Choroid plexus epithelial cell (primary cell): ENCODE results near the gene SEMA3F.

Experiments used
- DNase-seq: peaks from one replicate; pipeline ENCODE4 v3.0.0-alpha.2; 2010; ENCODE audit warnings: low read depth
- H3K4me3 ChIP-seq: 2 replicates; pipeline ENCODE4 v1.5.1; 2011; ENCODE audit warnings: low read depth, mild to moderate bottlenecking, control low read depth, low read length, moderate library complexity
- CTCF ChIP-seq: conservative IDR thresholded peaks from 2 replicates; pipeline ENCODE4 v1.5.1; 2011; ENCODE audit warnings: low read depth, mild to moderate bottlenecking, control low read depth, inconsistent platforms, low read length, moderate library complexity

Gene SEMA3F

GRCh38 chr3:50203809-50204803 lies 49.0 kb downstream of the SEMA3F start:
- H3K4me3 ChIP-seq, result no peak overlapping the region
- no peak for DNase-seq
- TF ChIP-seq CTCF, result no peak

- DNase-seq, result no peak
- no peak for TF ChIP-seq CTCF
These were observed 49.8 kb downstream of the SEMA3F start, which contains the start of gene SLC38A3 for GRCh38 chr3:50204804-50205412. TSS of gene SLC38A3 (plus strand) at chr3:50205271. CDS start at chr3:50214200, 8,929 bp downstream.

GRCh38 chr3:50205413-50206276 lies 50.5 kb downstream of the SEMA3F start:
- H3K4me3 ChIP-seq, result peak overlapping the region; percentile 24
- peak; percentile 24 for DNase-seq
- TF ChIP-seq CTCF, result no peak

More at GRCh38 chr3:50204804-50205412, 49.8 kb downstream of the SEMA3F start, which contains the start of gene SLC38A3:
- H3K4me3 ChIP-seq, result peak within 1 kb of the TSS; percentile 24

GRCh38 chr3:50207359-50208042 lies 52.4 kb downstream of the SEMA3F start:
- no peak overlapping the region for H3K4me3 ChIP-seq
- no peak for TF ChIP-seq CTCF
- no peak for DNase-seq

- no peak for TF ChIP-seq CTCF
- DNase-seq, result no peak
- no peak overlapping the region for H3K4me3 ChIP-seq
These were observed 53.7 kb downstream of the SEMA3F start for GRCh38 chr3:50208677-50209344.

- no peak for DNase-seq
- no peak for TF ChIP-seq CTCF
- H3K4me3 ChIP-seq, result no peak overlapping the region
These were observed 55.0 kb downstream of the SEMA3F start for GRCh38 chr3:50210176-50210509.
